Lung microvascular endothelial cell (primary cell): ENCODE results near the gene OR51A2. TPM values are rescaled to one million over a fixed set of nuclear protein-coding genes. Genes with fewer than 3 reads are reported as not detected.
A peak's percentile ranks its signal among the peaks of the same experiment; 100 is the strongest.
"Not testable (repeated sequence)": the region's sequence is repeated elsewhere in the genome, so short reads cannot be mapped to it uniquely, and the experiment has no call there.

Experiments
- DNase-seq, 2 donors: peaks; one replicate each; pipeline versions ENCODE4 v3.0.0 to v3.0.0-alpha.2; 2010; ENCODE audit warnings: low read depth in 2 of 2
- total RNA-seq: library from RNA; depleted of rRNA; stranded (reverse); fragments of >200 nt; gene quantifications from 2 replicates; pipeline ENCODE4 v1.2.1, GENCODE V29; 2014

Gene OR51A2, protein sequence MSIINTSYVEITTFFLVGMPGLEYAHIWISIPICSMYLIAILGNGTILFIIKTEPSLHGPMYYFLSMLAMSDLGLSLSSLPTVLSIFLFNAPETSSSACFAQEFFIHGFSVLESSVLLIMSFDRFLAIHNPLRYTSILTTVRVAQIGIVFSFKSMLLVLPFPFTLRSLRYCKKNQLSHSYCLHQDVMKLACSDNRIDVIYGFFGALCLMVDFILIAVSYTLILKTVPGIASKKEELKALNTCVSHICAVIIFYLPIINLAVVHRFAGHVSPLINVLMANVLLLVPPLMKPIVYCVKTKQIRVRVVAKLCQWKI
- not detected in 2 replicates for total RNA-seq

DNA sequence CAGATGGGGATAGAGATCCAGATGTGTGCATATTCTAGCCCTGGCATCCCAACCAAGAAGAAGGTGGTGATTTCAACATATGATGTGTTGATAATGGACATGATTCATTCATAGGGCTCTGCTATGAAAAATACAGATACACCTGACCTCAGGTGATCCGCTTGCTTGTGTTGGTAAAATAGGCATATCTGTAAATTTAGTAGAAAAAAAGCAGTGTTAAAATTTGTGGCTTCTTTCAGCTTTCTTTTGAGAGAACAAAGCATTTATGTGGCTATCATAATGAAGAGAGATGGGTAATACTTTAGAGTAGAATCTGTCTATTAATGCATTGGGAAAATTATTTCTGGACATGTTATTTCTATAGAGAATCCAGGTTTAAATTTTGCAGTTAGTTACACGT, at the start of gene OR51A2:
Gene OR51A2, minus strand, starts transcription at position 101 of the 400 bp plus-strand sequence. Its CDS starts 0 bp downstream, at position 101.
- DNase-seq, result not testable (repeated sequence)

DNA sequence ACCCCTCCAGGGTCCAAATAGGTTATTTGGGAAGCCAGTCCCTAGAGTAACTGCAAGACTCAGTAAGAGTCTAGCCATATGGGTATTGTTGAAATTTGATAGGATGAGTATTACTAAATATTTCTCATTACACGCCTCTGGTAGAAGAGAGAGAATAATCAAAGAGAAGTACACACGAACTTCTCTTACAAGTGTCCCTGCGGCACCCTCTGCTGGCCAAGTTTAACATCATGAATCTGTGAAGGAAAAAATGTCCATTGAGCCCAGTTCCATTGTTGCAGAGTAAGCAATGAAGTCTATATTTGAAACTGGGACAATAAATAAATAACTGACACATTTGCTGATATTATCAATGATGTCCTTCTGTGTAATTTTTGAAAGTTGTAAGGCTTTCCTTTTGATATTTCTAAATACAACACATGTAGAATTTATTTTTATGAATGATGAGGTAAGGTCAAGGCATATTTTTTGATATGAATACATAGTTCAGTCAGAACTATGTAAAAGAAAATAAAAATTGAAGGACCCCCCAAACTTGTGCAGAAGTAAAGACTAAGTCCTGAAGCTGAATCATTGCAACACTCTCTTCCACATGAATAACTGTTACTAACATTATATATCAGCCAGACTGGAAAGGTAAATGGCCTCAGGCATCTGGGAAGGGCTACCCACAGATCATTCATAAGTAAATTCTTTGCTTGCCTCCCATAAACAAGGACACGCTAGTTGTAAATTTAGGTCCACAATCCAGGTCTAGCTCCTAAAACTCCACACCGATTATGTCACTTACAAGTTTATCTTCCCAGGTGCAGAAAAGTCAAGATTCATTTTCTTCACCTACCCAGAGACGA, 49.1 kb upstream of the OR51A2 start:
- DNase-seq, result peak; percentile 54 to 65

DNA sequence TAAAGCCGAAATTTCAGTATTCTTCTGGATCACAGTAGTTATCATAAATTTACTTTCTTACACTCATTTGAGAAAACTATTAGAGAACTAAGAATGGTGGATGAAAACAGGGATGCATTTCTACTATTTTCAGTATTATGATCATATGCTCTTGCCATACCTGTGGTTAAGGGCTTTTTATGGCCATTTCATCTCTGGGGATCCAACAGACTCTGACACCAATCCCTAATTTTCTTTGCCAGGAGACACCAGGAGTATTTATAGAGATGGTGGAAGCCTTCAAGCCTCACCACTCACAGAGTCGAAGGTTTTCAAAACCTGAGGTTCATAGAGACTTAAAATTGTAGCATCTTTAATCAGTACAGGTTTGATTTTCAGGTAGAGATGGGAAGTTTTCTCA, 39.0 kb upstream of the OR51A2 start, which contains the start of gene OR51L1:
Gene OR51L1, plus strand, starts transcription at position 301 of the 400 bp plus-strand sequence. CDS start 4,132 bp downstream, outside the sequence.
- no peak for DNase-seq

DNA sequence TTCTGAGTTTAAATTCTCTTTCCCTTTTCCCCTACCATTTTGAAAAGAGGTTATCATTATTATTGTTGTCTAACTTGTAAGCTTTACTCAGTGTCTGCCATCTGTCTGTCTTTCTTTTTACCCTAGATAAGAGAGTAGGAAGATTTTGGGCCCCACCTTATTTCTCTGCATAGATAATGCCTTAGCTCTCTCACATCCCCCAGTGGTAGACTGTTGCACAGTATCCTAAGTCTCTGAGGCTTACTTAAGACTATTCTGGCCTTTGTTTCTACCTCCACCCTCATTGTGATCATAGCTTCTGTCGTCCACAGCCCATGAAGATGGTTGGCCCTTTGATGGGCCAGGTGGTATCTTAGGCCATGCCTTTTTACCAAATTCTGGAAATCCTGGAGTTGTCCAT, 35.5 kb upstream of the OR51A2 start:
- DNase-seq, result no peak

DNA sequence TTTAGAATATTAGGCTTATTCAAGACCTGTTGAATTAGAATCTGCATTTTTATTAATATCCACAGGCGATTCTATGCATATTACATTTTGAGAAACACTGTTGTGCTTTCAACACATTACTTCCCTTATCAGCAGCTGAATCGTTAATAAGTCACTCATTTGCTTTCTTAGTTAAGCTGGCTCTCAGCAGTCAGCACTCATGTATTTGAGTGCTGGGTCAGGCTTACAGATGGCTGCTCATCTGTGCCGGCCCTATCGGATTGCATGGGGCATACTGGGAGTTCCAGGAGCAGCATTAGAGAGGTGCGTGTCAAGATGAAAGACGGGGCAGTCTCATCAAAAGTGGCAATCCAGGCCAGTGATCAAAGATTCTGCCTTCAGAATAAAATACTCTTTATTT, 28.3 kb upstream of the OR51A2 start:
- no peak for DNase-seq

DNA sequence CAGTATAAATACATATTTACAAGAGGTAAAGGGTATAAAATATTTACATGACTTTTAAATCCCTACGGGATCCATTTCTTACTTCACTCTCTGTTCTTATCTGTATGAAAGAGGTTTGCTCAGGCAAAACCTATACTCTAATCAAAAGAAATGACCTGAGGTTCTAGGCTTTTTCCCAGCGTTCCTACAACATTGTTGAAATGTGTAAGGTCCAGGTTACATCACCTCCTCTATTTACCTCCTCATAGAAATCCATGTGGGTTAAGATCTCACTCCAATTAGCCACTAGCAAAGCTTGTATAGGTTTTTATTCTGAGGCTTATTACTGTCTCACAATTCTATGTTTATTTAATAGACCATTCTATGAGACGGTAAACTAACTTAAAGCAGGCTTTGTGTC, 27.2 kb upstream of the OR51A2 start:
- DNase-seq, result no peak

DNA sequence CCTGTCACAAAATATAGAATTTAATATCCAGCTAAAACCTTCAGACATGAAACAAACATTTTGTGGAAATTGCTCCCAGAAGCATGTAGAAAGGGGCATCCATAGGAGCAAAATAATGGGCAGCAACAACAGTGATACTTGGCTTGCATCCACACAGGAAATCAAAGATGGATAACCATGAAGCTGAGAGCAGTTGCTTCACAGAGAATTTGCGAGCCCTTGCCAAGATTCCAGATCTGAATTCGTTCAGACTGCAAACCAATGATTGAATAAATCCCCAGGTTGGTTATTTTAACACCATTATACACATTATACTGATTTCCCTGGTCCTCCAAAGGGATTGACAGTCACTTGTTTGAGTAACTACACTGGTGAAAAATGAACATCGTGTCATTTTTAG, 23.5 kb upstream of the OR51A2 start:
- DNase-seq, result no peak

DNA sequence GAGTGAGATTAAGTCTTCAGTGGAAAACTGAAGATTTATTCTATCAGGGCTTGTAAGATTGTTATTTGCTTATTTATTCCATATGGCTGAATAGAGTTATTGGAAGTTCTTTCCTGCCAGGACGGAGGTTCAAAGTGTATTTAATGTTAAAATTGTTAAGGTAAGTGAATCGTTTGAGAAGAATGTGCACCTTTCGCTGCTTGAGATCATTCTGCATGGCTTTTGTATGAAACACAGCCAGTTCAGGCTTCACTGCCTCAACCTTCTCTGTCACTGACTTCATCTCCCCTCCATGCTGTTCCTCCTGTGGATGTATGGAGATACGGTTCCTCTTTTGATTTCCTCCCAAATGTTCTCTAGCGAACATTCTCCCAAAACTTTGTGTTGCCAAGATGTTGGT, 19.9 kb upstream of the OR51A2 start:
- DNase-seq, result no peak

DNA sequence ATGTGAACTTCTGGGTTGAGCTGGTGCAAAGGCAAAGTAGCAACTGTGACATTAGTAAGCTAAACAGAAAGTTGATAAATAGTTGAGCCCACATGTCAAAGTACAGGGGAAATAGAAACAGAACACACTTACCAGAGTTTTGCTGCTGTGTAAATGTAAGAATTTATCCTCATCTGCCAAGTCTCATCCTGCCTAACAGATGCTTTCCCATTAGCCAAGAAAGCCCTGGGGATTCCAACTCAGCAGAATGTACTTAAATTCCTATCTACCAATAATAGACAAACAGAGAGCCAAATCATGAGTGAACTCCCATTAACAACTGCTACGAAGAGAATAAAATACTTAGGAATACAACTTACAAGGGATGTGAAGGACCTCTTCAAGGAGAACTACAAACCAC, 7.3 kb upstream of the OR51A2 start:
- DNase-seq, result no peak

DNA sequence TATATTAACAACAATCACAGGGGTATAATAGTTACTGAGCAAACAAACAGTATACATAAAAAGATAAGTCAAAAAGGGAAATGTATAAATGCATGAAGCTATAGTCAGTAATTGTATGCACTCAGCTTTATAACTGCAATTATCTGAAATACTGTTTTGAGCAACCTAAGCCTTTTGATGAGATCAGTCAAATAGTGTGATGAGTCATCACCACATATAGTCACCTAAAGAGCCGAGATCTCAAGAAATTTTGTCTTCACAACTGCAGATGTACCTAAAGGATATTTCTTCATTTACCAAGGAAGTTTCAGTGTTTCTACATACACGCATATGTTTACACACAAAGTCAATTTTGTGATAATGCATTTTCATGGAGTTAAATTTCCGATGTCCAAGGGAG, 5.4 kb upstream of the OR51A2 start:
- no peak for DNase-seq

DNA sequence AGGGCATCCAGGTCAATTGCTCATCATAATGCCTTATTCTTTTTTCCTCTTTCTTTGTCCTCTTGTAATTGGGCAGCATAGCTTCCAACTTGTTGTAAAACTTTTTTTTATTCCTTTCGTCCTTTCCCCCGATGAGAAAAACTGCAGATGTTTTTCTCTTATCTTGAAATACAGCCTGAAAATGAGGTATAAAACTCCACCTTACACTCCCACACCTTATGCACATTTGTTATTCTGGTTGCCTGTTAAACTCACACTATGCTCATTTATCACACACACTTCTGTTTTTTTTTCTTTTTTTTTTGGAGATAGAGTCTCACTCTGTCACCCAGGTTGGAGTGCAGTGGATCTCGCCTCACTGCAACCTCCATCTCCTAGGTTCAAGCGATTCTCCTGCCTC, 1.9 kb upstream of the OR51A2 start:
- DNase-seq, result no peak

DNA sequence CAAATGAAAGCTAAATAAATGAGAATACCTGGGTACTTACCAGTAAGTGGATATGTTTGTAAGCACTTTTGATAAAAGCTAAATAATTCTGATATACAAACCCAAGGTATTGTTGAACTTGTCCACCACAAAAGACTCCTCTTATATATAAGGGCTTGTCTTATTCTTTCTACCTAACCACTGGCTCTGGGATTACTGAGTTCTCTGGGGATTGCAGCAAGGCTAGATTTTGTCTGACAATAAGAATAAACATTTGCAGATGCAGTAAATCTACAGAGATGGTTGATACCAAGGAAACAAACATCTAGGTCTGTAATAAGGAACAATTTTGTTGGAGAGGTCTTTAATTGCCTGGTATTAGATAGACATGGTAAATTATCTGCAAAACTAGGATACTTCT, 8.0 kb downstream of the OR51A2 start, which contains the start of gene OR51A4:
Gene OR51A4, minus strand, starts transcription at position 101 of the 400 bp plus-strand sequence. CDS start 505 bp downstream, outside the sequence.
- DNase-seq, result no peak

DNA sequence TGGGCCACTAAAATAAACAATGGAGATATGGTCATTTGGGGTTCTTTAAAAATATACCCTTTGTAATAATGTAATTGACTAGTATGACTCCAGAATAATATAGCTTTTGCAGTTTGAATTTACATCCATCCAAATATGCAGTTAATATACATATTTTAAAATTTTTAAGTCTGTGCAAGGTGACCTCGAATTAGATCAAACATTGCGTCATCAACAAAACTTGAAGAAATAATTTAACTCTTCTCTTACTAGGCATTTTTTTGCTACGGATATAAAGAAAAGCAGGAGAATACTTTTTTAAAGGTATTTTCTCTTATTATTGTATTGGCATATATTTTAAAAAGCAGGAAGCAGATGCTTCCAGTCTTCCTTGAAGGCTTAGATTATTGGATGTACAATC, 18.8 kb downstream of the OR51A2 start:
- no peak for DNase-seq

DNA sequence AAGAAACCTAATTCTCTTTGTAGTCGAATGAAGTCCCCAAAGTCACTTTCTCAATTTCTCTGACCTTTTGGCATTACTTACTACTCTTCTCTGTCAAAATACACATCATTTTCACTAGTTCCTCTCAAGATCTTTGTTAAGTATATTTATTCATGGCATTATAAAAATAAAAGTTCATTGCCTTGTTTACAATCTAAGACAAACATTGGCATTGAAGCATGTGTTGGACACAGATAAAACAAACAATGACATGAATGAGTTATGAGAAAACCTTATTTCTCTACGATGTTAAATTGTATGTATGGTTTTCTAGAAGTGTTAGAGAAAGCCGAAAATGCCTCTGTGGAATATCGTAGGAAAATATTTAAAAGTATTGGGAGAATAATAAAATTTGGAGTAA, 22.8 kb downstream of the OR51A2 start:
- DNase-seq, result no peak

DNA sequence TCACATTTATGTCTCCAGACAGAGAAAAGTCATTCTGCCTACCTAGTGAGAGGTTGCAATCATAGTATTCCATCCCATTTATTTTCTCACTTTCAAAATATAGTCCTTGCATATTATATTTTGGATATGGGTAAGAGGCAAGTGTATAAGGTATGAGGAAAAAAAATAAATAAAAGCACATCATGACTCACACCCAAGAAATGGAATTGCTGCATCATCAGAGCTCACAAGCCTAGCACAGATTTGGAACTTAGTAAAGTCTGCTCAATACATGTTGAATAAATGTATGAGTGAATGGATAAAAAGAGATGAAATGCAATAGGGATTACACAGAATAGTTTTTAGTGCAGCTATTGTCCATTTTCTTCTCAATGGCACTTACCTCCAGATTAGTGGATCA, 28.9 kb downstream of the OR51A2 start:
- DNase-seq, result no peak

DNA sequence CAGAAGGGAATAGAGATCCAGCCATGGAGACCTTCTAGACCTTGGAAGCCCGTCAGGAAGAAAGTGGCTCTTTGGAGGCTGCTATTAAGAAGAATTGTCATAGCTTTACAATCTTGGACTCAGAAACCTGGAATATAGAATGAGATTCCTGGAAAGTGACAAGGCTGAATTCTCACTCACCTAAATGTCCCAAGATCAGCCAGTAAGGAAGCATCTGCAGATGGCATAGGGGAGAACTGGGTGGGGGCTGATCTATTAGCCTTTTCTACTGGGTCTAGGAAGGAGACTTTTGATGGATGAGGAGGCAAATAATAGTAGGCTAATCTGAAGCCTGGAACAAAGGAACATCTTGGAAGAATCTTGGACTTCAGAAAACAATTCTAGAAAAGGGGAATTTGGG, 31.3 kb downstream of the OR51A2 start, which contains the start of gene OR51G1:
Gene OR51G1, minus strand, starts transcription at position 101 of the 400 bp plus-strand sequence. Its CDS starts 0 bp downstream, at position 101.
- DNase-seq, result no peak

DNA sequence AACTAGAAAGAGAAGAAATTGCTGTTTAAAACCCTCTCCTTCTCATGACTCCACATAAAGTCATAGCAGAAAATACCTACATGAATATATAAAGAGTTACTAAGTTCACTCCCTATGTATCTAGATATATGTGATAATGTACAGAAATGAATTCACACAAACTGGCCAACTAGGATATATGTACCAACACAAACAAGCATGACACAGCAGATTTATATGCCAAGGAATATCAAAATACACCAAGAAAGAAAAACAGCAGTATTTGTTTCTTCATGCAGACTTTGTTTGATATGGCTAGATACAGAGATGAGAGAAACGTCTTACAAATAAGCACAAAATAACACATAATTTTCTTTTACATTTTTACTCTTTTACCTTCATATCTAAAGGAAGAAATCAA, 33.2 kb downstream of the OR51A2 start:
- no peak for DNase-seq

DNA sequence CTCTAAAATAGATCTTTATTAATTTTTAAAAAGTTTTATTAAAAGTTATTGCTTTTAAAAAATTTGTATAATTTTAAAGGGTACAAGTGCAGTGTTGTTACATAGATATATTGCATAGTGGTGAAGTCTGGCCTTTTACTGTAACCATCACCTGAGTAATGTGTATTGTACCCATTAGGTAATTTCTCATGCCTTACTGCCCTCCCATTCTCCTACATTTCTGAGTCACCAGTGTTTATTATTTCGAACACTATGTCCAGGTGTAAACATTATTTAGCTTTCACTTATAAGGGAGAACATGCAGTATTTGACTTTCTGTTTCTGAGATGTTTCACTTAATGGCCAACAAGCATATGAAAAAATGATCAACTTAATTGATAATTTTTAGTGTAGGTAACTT, 33.7 kb downstream of the OR51A2 start:
- no peak for DNase-seq

DNA sequence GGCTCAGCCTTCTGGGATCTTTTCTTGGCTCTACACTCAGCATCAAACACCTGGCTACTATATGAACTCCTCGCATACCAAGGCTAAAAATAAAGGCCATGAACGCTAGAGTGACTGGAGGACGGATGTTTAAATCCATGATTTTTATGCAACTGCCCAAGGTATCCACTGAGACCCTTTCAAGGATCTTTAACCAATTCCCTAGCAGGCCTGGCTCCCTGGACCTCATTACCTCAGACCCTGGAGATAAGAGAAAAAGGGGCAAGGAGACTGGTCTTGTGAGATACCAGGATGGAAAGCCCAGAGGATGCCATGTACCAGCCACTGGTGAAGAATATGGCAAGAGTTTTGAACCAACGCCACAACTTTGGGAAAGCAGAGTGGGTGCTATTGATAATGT, 36.3 kb downstream of the OR51A2 start, which contains the start of gene OR51G2:
Gene OR51G2, minus strand, starts transcription at position 101 of the 400 bp plus-strand sequence. CDS start 3,687 bp downstream, outside the sequence.
- no peak for DNase-seq

DNA sequence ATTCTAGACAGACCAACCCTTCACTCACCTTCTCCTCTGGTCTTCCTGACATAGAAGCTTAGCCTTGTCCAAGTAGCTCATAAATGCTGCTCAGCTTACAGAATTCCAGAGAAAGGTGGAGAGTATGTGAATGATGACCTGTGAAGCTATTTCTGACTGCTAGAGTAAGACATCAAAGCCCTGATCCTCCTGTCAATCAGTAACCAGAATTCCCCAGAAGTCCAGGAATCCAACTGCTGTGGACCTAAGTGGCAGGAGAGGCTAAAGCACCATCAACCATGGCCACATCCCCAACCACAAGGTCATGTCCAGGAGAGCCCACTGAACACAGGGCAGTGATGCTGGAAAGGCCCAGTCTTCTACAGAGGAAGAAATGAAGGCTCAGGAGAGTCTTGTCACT, 38.9 kb downstream of the OR51A2 start:
- no peak for DNase-seq
